PC-3 (cell line): Measurements from ENCODE around the gene PPP1R3D.

ENCODE experiments used
- CTCF ChIP-seq: fragments of 300-600 bp; sonication (generic); conservative IDR thresholded peaks from 2 replicates; pipeline ENCODE4 v1.5.1; 2017; ENCODE audit warnings: antibody characterized with exemption, low read depth, mild to moderate bottlenecking, low read length
- EZH2 ChIP-seq: fragments of 300-600 bp; sonication (generic); IDR thresholded peaks from one replicate; pipeline ENCODE4 v1.6.1; 2017; ENCODE audit warnings: antibody characterized with exemption, mild to moderate bottlenecking, low read length; ENCODE audit not compliant: unreplicated experiment
- EZH2phosphoT487 ChIP-seq: fragments of 300-600 bp; sonication (generic); IDR thresholded peaks from 2 replicates; pipeline ENCODE4 v1.6.1; 2018; ENCODE audit warnings: mild to moderate bottlenecking, antibody characterized with exemption, low read length, borderline replicate concordance

DNA sequence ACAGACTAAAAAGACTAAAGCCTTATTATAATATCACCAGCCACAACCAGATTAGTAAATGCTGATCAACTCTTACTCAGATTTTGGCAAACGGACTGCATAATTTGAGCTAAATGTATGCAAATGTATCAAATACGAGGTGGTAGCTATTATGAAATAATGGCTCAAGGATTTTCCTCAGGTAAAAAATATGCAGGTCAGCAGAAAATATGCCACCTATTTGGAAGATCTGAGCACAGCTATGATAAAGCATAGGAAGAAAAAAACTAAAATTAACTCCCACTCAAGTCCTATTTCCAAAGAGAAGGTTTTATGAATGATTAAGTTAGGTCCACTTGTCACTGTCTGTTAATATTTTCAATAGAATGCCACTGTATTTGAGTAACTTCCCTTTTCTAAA lies 29.1 kb downstream of the PPP1R3D start:
- no peak for TF ChIP-seq CTCF
- no peak for TF ChIP-seq EZH2
- no peak for TF ChIP-seq EZH2phosphoT487
